GM23338 (cell line): ENCODE measurements around the gene THAP6.
"Not testable (repeated sequence)": the region's sequence is repeated elsewhere in the genome, so short reads cannot be mapped to it uniquely, and the experiment has no call there.

Experiments used
- EZH2 ChIP-seq: fragments of 200-600 bp; sonication (generic); IDR thresholded peaks from one replicate; pipeline ENCODE4 v1.8.0; 2017; ENCODE audit warnings: antibody characterized with exemption, mild to moderate bottlenecking, low read depth; ENCODE audit not compliant: unreplicated experiment
- EZH2phosphoT487 ChIP-seq: fragments of 200-600 bp; sonication (generic); IDR thresholded peaks from one replicate; pipeline ENCODE4 v1.8.1; 2018; ENCODE audit warnings: antibody characterized with exemption; ENCODE audit not compliant: unreplicated experiment
- POLR2AphosphoS5 ChIP-seq: IDR thresholded peaks from 2 replicates; pipeline ENCODE4 v1.6.1; 2016; ENCODE audit warnings: antibody characterized with exemption, low read depth
- TF ChIP-seq, protein P1 (sequence below), 2 experiments: fragments of 200-600 bp in 1 of 2; sonication (generic) in 1 of 2; conservative IDR thresholded peaks; 2 replicates each; pipeline versions ENCODE4 v1.5.1 to v1.6.1; 2016 to 2017; ENCODE audit warnings: antibody characterized with exemption in 2 of 2, low read depth in 2 of 2, mild to moderate bottlenecking in 2 of 2, moderate library complexity in 1 of 2

- not testable (repeated sequence) for TF ChIP-seq EZH2phosphoT487, POLR2AphosphoS5, EZH2
- TF ChIP-seq, protein P1, sequence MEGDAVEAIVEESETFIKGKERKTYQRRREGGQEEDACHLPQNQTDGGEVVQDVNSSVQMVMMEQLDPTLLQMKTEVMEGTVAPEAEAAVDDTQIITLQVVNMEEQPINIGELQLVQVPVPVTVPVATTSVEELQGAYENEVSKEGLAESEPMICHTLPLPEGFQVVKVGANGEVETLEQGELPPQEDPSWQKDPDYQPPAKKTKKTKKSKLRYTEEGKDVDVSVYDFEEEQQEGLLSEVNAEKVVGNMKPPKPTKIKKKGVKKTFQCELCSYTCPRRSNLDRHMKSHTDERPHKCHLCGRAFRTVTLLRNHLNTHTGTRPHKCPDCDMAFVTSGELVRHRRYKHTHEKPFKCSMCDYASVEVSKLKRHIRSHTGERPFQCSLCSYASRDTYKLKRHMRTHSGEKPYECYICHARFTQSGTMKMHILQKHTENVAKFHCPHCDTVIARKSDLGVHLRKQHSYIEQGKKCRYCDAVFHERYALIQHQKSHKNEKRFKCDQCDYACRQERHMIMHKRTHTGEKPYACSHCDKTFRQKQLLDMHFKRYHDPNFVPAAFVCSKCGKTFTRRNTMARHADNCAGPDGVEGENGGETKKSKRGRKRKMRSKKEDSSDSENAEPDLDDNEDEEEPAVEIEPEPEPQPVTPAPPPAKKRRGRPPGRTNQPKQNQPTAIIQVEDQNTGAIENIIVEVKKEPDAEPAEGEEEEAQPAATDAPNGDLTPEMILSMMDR (conservative IDR thresholded peaks at IDR 0.05; ENCODE audit: low read depth in 2 of 2), result not testable (repeated sequence)
Observed at GRCh38 chr4:75533339-75533887, 19.1 kb downstream of the THAP6 start.
